ENCODE data around the gene FEV. TPM values are rescaled to one million over a fixed set of nuclear protein-coding genes. Genes with fewer than 3 reads are reported as not detected.

FEV gene
- not detected for total RNA-seq (ENCODE audit: unreplicated experiment)
- long read RNA-seq, result 0 reads

DNA sequence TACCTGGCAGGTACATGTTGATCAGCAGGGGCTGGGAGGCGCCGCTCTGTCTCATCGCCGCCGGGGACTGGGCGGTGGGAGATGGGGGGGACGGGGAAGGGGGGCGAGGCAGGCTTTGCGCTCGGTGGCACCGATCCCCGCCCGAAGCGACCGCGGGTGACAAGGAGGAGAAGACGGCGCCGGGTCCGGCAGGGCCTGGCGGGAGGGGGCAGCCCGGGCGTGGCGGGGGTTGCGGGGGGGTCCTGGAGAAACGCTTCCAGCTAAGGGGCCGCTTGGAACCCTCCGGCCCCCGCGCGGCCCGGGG is at the start of gene FEV:
FEV (minus strand) TSS at position 164 of the 304 bp plus-strand sequence; CDS start at position 55, 109 bp downstream.
- H3K4me1 Mint-ChIP-seq (ENCODE audit: low read depth, unreplicated experiment), result peaks cover 6% of the 10 kb centered on the region

DNA sequence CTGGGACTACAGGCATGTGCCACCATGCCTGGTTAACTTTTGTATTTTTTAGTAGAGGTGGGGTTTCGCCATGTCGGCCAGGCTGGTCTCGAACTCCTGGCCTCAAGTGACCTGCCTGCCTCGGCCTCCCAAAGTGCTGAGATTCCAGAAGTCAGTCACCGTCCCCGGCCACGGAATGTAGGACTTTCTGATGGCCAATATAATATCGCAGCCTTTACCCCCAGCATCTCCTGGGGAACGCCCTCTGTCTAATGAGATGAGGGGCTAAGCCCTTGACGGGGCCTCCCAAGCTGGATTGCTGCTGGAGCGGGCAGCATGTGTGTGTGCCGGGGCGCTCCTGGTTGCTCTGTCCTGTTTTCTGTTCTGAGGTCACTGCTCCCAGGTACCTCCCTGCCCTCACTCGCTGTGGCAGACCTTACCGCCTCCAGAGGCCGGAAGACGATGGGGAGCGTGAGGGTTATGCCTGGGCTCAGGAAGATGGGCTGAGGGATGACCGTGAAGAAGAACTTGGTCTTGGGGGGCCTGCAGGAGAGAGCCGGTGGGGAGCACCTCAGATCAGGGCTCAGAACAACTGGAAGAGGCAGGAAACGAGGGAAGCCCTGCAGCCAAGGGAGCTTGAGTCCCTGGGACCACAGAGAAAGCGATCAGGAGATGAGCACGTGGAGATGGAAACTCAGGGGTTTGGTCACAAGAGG is 47.2 kb upstream of the FEV start:
- no peak for TF ChIP-seq CTCF (IDR thresholded peaks at IDR 0.05; ENCODE audit: partially characterized antibody, unreplicated experiment)
- no peaks in the 10 kb centered on the region for H3K36me3 Mint-ChIP-seq (ENCODE audit: unreplicated experiment)
- peaks cover 6% of the 10 kb centered on the region for H3K27me3 Mint-ChIP-seq (ENCODE audit: unreplicated experiment)
- no peak for DNase-seq
- H3K27ac Mint-ChIP-seq (ENCODE audit: unreplicated experiment), result no peak overlapping the region
- no peaks in the 10 kb centered on the region for H3K4me1 Mint-ChIP-seq (ENCODE audit: low read depth, unreplicated experiment)
- H3K9me3 Mint-ChIP-seq (ENCODE audit: unreplicated experiment), result peaks cover 2% of the 10 kb centered on the region
- H3K4me3 Mint-ChIP-seq (ENCODE audit: unreplicated experiment), result no peak overlapping the region

More for the DNA sequence above, at the start of gene FEV:
- Mint-ChIP-seq H3K36me3 (ENCODE audit: unreplicated experiment) (no peaks in the 10 kb centered on the region), H3K27ac (ENCODE audit: unreplicated experiment) (no peak within 1 kb of the TSS), H3K27me3 (ENCODE audit: unreplicated experiment) (peaks cover 42% of the 10 kb centered on the region), H3K4me3 (ENCODE audit: unreplicated experiment) (peak within 1 kb of the TSS; percentile 84), H3K9me3 (ENCODE audit: unreplicated experiment) (peaks cover 7% of the 10 kb centered on the region)
- DNase-seq, result no peak
- TF ChIP-seq CTCF (IDR thresholded peaks at IDR 0.05; ENCODE audit: partially characterized antibody, unreplicated experiment), result no peak

- Mint-ChIP-seq H3K27me3 (ENCODE audit: unreplicated experiment) (peaks cover 6% of the 10 kb centered on the region), H3K36me3 (ENCODE audit: unreplicated experiment) (no peaks in the 10 kb centered on the region), H3K4me3 (ENCODE audit: unreplicated experiment) (no peak overlapping the region), H3K27ac (ENCODE audit: unreplicated experiment) (no peak overlapping the region), H3K9me3 (ENCODE audit: unreplicated experiment) (peaks cover 2% of the 10 kb centered on the region), H3K4me1 (ENCODE audit: low read depth, unreplicated experiment) (no peaks in the 10 kb centered on the region)
- DNase-seq, result no peak
- TF ChIP-seq CTCF (IDR thresholded peaks at IDR 0.05; ENCODE audit: partially characterized antibody, unreplicated experiment), result no peak
Observed at GRCh38 chr2:219031005-219031738, 46.2 kb upstream of the FEV start.

DNA sequence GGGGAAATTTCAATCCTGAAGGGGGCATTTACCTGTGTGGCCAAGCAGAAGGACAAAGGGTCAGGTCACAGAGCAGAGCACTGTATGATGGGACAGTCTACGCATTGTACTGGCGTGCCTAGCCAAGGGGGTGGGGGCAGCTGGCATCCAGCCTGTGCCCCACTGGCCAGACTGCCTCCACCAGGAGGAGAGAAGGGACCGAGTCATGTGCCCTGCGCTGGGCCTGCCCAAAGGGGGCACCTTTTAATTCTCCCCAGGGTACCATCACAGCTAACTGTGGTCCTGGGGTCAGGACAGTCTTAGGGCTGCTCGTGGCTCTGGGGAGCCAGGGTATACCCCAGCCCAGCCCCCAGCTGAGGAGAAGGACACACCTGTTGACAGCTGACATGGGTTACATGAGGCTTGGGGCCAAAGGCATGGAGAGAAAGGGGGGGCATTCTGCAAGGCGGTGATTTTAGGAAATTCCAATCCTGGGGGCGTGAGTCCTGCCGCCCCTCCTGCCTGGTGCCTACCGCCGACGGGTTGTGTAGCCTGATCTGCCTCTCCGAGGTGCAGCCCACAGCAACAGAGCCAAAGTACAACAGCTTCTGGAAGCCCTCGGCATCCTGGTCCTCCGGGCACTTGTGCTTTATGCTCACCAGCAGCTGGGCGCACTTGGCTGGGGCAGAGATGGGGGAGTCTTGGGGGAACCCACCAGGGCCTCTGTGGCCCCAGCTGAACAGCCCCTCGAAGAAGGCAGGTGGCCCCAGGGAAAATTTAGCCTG is 45.4 kb upstream of the FEV start:
- Mint-ChIP-seq H3K27ac (ENCODE audit: unreplicated experiment) (no peak overlapping the region), H3K27me3 (ENCODE audit: unreplicated experiment) (peaks cover 7% of the 10 kb centered on the region)

More for the DNA sequence above, 45.4 kb upstream of the FEV start:
- Mint-ChIP-seq H3K4me1 (ENCODE audit: low read depth, unreplicated experiment) (no peaks in the 10 kb centered on the region), H3K4me3 (ENCODE audit: unreplicated experiment) (no peak overlapping the region), H3K9me3 (ENCODE audit: unreplicated experiment) (peaks cover 2% of the 10 kb centered on the region), H3K36me3 (ENCODE audit: unreplicated experiment) (no peaks in the 10 kb centered on the region)
- no peak for TF ChIP-seq CTCF (IDR thresholded peaks at IDR 0.05; ENCODE audit: partially characterized antibody, unreplicated experiment)
- DNase-seq, result no peak
